ENCODE results near the gene MBTD1. TPM values are rescaled to one million over a fixed set of nuclear protein-coding genes. Genes with fewer than 3 reads are reported as not detected.

The MBTD1 gene
- total RNA-seq, 2 donors from 2014 or later: 19.6 to 25.1 TPM

DNA sequence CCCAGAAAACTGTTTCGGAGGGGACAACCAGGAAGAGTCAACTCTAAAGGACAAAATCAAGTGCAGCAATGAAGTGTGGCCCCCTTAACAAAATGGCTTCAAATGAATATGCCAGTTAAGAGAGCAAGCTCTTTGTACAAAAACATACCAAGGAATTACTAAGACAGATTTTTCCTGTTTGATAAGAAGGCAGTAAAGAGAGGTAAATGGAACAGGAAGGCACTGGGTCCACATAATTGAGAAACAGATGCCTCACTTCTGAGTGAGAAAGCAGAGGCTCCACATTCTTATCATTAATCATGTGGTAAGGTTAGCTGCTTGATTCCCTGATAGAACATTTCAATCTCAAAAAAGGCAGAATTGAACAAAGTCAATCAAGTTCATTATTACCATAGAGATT lies 44.9 kb downstream of the MBTD1 start:
- TF ChIP-seq POLR2A (IDR thresholded peaks at IDR 0.05): no peak
- no peak for TF ChIP-seq POLR2AphosphoS5 (IDR thresholded peaks at IDR 0.05)
- TF ChIP-seq, protein P1, sequence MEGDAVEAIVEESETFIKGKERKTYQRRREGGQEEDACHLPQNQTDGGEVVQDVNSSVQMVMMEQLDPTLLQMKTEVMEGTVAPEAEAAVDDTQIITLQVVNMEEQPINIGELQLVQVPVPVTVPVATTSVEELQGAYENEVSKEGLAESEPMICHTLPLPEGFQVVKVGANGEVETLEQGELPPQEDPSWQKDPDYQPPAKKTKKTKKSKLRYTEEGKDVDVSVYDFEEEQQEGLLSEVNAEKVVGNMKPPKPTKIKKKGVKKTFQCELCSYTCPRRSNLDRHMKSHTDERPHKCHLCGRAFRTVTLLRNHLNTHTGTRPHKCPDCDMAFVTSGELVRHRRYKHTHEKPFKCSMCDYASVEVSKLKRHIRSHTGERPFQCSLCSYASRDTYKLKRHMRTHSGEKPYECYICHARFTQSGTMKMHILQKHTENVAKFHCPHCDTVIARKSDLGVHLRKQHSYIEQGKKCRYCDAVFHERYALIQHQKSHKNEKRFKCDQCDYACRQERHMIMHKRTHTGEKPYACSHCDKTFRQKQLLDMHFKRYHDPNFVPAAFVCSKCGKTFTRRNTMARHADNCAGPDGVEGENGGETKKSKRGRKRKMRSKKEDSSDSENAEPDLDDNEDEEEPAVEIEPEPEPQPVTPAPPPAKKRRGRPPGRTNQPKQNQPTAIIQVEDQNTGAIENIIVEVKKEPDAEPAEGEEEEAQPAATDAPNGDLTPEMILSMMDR (IDR thresholded peaks at IDR 0.05): no peak
- Histone ChIP-seq H3K27me3 (replicated peaks; ENCODE audit: insufficient read depth) (no peaks in the 10 kb centered on the region), H3K4me3 (no peak overlapping the region), H3K27ac (no peak overlapping the region), H3K36me3 (no peaks in the 10 kb centered on the region), H3K9me3 (no peaks in the 10 kb centered on the region), H3K4me1 (replicated peaks) (peaks cover 5% of the 10 kb centered on the region)
- WGBS: 91% methylated on average over 1 of the region's 1 CpG
- DNase-seq (ENCODE audit: low spot score): no peak
- intact Hi-C loops (cut with DNase I): no loop called here

DNA sequence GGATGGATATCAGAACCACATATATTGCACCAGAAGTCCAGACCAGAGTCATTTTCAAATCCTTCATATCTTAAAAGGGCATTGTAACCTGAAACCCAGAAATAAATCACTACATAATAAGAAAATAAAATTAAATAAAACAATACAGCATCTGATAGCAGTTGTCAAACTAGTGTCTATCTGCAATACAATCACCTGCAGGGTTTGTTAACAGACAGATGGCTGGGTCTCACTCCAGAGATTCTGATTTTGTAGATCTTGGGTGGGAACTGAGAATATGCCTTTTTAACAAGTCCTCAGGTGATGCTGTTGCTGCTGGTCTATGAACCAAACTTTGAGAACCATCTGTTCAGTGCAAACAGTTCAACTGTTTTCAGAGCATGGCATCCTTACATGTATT lies 56.0 kb downstream of the MBTD1 start:
- Histone ChIP-seq H3K36me3 (peaks cover 3 to 4% of the 10 kb centered on the region in 2 donors), H3K27me3 (replicated peaks; ENCODE audit: insufficient read depth) (no peaks in the 10 kb centered on the region), H3K27ac (no peak overlapping the region), H3K4me1 (replicated peaks) (no peaks in the 10 kb centered on the region), H3K9me3 (no peaks in the 10 kb centered on the region), H3K4me3 (no peak overlapping the region)
- no peak for DNase-seq (ENCODE audit: low spot score)
- TF ChIP-seq POLR2A (IDR thresholded peaks at IDR 0.05) (no peak), POLR2AphosphoS5 (IDR thresholded peaks at IDR 0.05) (no peak)
- TF ChIP-seq, protein P1 (IDR thresholded peaks at IDR 0.05): no peak
- intact Hi-C loops (cut with DNase I): no loop called here

DNA sequence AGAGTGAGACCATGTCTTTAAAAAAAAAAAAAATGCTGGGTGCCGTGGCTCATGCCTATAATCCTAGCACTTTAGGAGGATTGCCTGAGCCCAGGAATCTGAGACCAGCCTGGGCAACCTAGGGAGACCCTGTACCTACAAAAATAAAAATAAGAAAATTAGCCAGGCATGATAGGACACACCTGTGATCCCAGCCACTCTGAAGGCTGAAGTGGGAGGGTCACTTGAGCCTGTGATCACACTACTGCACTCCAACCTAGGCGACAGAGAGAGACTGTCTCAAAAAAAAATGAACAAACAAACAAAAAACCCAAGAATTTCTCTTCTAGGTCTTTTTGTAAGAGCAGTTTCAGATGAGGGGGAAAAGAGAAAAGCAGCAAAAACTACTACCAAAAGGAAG lies 59.0 kb downstream of the MBTD1 start:
- H3K27me3 ChIP-seq (replicated peaks; ENCODE audit: insufficient read depth): no peaks in the 10 kb centered on the region
- intact Hi-C loops (cut with DNase I): no loop called here
- H3K36me3 ChIP-seq: peaks cover 3 to 6% of the 10 kb centered on the region in 2 donors
- DNase-seq (ENCODE audit: low spot score): no peak
- H3K27ac ChIP-seq: no peak overlapping the region
- WGBS: 85% methylated on average over 2 of the region's 2 CpGs
- no peak for TF ChIP-seq POLR2AphosphoS5 (IDR thresholded peaks at IDR 0.05)
- TF ChIP-seq, protein P1 (IDR thresholded peaks at IDR 0.05): no peak
- no peak for TF ChIP-seq POLR2A (IDR thresholded peaks at IDR 0.05)
- H3K4me1 ChIP-seq (replicated peaks): no peaks in the 10 kb centered on the region
- H3K4me3 ChIP-seq: no peak overlapping the region
- no peaks in the 10 kb centered on the region for H3K9me3 ChIP-seq

GRCh38 chr17:51200295-51200694 lies 59.6 kb downstream of the MBTD1 start:
- Histone ChIP-seq H3K27me3 (replicated peaks; ENCODE audit: insufficient read depth) (no peaks in the 10 kb centered on the region), H3K4me1 (replicated peaks) (no peaks in the 10 kb centered on the region), H3K4me3 (no peak overlapping the region), H3K9me3 (no peaks in the 10 kb centered on the region), H3K27ac (no peak overlapping the region), H3K36me3 (peaks cover 3 to 9% of the 10 kb centered on the region in 2 donors)
- no peak for DNase-seq (ENCODE audit: low spot score)
- intact Hi-C loops (cut with DNase I): no loop called here
- TF ChIP-seq, protein P1 (IDR thresholded peaks at IDR 0.05): no peak
- TF ChIP-seq POLR2A (IDR thresholded peaks at IDR 0.05): no peak
- TF ChIP-seq POLR2AphosphoS5 (IDR thresholded peaks at IDR 0.05): no peak
- 97% methylated on average over 6 of the region's 6 CpGs for WGBS

GRCh38 chr17:51197754-51198153 lies 62.1 kb downstream of the MBTD1 start:
- peaks cover 3 to 9% of the 10 kb centered on the region in 2 donors for H3K36me3 ChIP-seq
- no peaks in the 10 kb centered on the region for H3K27me3 ChIP-seq (replicated peaks; ENCODE audit: insufficient read depth)
- no peak overlapping the region for H3K27ac ChIP-seq
- no peak for DNase-seq (ENCODE audit: low spot score)
- H3K4me1 ChIP-seq (replicated peaks): no peaks in the 10 kb centered on the region
- intact Hi-C loops (cut with DNase I): no loop called here
- WGBS: 96% methylated on average over 4 of the region's 4 CpGs
- TF ChIP-seq, protein P1 (IDR thresholded peaks at IDR 0.05): no peak
- no peak for TF ChIP-seq POLR2A (IDR thresholded peaks at IDR 0.05)
- no peak for TF ChIP-seq POLR2AphosphoS5 (IDR thresholded peaks at IDR 0.05)
- H3K9me3 ChIP-seq: no peaks in the 10 kb centered on the region
- no peak overlapping the region for H3K4me3 ChIP-seq
